Psoas muscle (tissue), 8 donors: ENCODE measurements around the gene SLC37A2. TPM values are rescaled to one million over a fixed set of nuclear protein-coding genes. Genes with fewer than 3 reads are reported as not detected.

Source experiments
- ATAC-seq, 4 donors: fragments of 200-7000 bp; cut with Tn5 transposase; one replicate each; pipeline ENCODE4 v1.9.1; 2020; ENCODE audit warnings: moderate library complexity in 3 of 4, mild to moderate bottlenecking in 2 of 4
- DNase-seq, 2 donors: peaks; one replicate each; pipeline ENCODE4 v3.0.0-alpha.2; 2020
- H3K27ac ChIP-seq: fragments of 200-600 bp; one replicate; pipeline ENCODE4 v1.8.0; 2022
- H3K27me3 ChIP-seq, 3 donors: fragments of 200-600 bp in 1 of 3; one replicate each; pipeline versions ENCODE4 v1.6.1 to v1.8.0; 2013 to 2022; ENCODE audit warnings: low read length in 2 of 3, mild to moderate bottlenecking in 2 of 3, moderate library complexity in 1 of 3; ENCODE audit not compliant: insufficient read depth in 3 of 3
- H3K36me3 ChIP-seq, 2 donors: fragments of 200-600 bp in 1 of 2; one replicate each; pipeline versions ENCODE4 v1.6.1 to v1.8.0; 2013 to 2022; ENCODE audit warnings: low read depth in 1 of 2, mild to moderate bottlenecking in 1 of 2, moderate library complexity in 1 of 2; ENCODE audit not compliant: insufficient read depth in 1 of 2
- H3K4me1 ChIP-seq: fragments of 200-600 bp; one replicate; pipeline ENCODE4 v1.8.0; 2022
- H3K4me3 ChIP-seq: fragments of 200-600 bp; one replicate; pipeline ENCODE4 v1.8.0; 2022; ENCODE audit warnings: mild to moderate bottlenecking
- H3K9me3 ChIP-seq: fragments of 200-600 bp; one replicate; pipeline ENCODE4 v1.8.0; 2022
- CTCF ChIP-seq: fragments of 200-600 bp; IDR thresholded peaks from one replicate; pipeline ENCODE4 v1.8.0; 2022; ENCODE audit warnings: antibody characterized with exemption
- WGBS, 3 donors: extraction: QIAGEN DNeasy Blood & Tissue Kit; methylation state at CpG; one replicate each; pipeline versions ENCODE4 v1.1.6 to v1.1.7; 2013; 5-methylcytosine and 5-hydroxymethylcytosine counted together
- intact Hi-C, 2 donors: fragments of 100-400 bp; cut with DNase I; formaldehyde crosslinking; loops; one replicate each; pipeline versions ENCODE4 v1.11.0 to v1.14.2; 2022
- polyA plus RNA-seq, 3 donors: library from polyadenylated mRNA; stranded (reverse); fragments of 200-250 nt; gene quantifications; one replicate each; pipeline ENCODE4 v1.2.3, GENCODE V29; 2013
- total RNA-seq, 4 donors: library from RNA; stranded (reverse); fragmentation: NEBNext Ultra II Directional in 2 of 4; extraction: Animal tissue kit (Norgen Biotek cat#: 25700) in 2 of 4; gene quantifications; one replicate each; pipeline versions ENCODE4 v1.2.1 to v1.2.4, GENCODE V29; 2021 to 2023
- donor health status: healthy with polysubstance abuse.
- donor health status: DM: no; HTN: no; CAD: no; lungs with moderate emphysema.
- donor health status: Bipolar disorder and iron deficiency.
- donor health status: healthy.
- donor health status: DM: yes; HTN: yes; CAD: no.
- donor health status: DM: no; HTN: no; CAD: no.
- donor health status: DM: no; HTN: no; CAD: no.
- donor health status: DM: yes; HTN: yes; CAD: no.

The SLC37A2 gene
- total and polyA plus RNA-seq, 7 donors: 0.30 to 1.9 (median 1.2) TPM

- Histone ChIP-seq H3K27me3 (no peaks in the 10 kb centered on the region), H3K4me3 (no peak overlapping the region), H3K27ac (no peak overlapping the region), H3K36me3 (no peaks in the 10 kb centered on the region), H3K9me3 (no peaks in the 10 kb centered on the region), H3K4me1 (no peaks in the 10 kb centered on the region)
- no peak for TF ChIP-seq CTCF
- DNase-seq (no peak), ATAC-seq (peak in 1 of 4 donors; percentile 16)
- 86 to 90% (median 88%) methylated on average over 12 of the region's 12 CpGs for WGBS, 3 donors
- intact Hi-C loops: no loop called here
These were observed 9.3 kb downstream of the SLC37A2 start for GRCh38 chr11:125072218-125072960.

- H3K4me1 ChIP-seq: no peaks in the 10 kb centered on the region
- ATAC-seq (no peak), DNase-seq (no peak)
- WGBS, 3 donors: 90 to 94% (median 91%) methylated on average over 12 of the region's 12 CpGs
- intact Hi-C loops: no loop called here
- no peaks in the 10 kb centered on the region for H3K36me3 ChIP-seq
- no peak overlapping the region for H3K4me3 ChIP-seq
- H3K27me3 ChIP-seq: no peaks in the 10 kb centered on the region
- TF ChIP-seq CTCF: no peak
- H3K9me3 ChIP-seq: no peaks in the 10 kb centered on the region
- no peak overlapping the region for H3K27ac ChIP-seq
These were observed 10.0 kb downstream of the SLC37A2 start for GRCh38 chr11:125072961-125073590.

- no peaks in the 10 kb centered on the region for H3K36me3 ChIP-seq
- no peak overlapping the region for H3K27ac ChIP-seq
- no peak for ATAC-seq
- WGBS, 3 donors: 77 to 87% (median 81%) methylated on average over 19 of the region's 19 CpGs
- H3K4me1 ChIP-seq: no peaks in the 10 kb centered on the region
- DNase-seq: no peak
- no peaks in the 10 kb centered on the region for H3K9me3 ChIP-seq
- no peak overlapping the region for H3K4me3 ChIP-seq
- H3K27me3 ChIP-seq: no peaks in the 10 kb centered on the region
- intact Hi-C loops: no loop called here
- no peak for TF ChIP-seq CTCF
These were observed 10.7 kb downstream of the SLC37A2 start for GRCh38 chr11:125073616-125074483.

- DNase-seq: no peak
- Histone ChIP-seq H3K4me1 (no peaks in the 10 kb centered on the region), H3K36me3 (no peaks in the 10 kb centered on the region), H3K4me3 (no peak overlapping the region), H3K27ac (no peak overlapping the region), H3K9me3 (no peaks in the 10 kb centered on the region), H3K27me3 (no peaks in the 10 kb centered on the region)
- WGBS, 3 donors: 84 to 89% (median 89%) methylated on average over 11 of the region's 11 CpGs
- no peak for TF ChIP-seq CTCF
- no peak for ATAC-seq
- intact Hi-C loops: no loop called here
These were observed 11.6 kb downstream of the SLC37A2 start for GRCh38 chr11:125074511-125075241.
